ENCODE results near the gene SHMT1. TPM values are rescaled to one million over a fixed set of nuclear protein-coding genes. Genes with fewer than 3 reads are reported as not detected.
"Not testable (repeated sequence)": the region's sequence is repeated elsewhere in the genome, so short reads cannot be mapped to it uniquely, and the experiment has no call there.

The SHMT1 gene
- total RNA-seq, 1 experiment from 2014 or later: 20.7 TPM

DNA sequence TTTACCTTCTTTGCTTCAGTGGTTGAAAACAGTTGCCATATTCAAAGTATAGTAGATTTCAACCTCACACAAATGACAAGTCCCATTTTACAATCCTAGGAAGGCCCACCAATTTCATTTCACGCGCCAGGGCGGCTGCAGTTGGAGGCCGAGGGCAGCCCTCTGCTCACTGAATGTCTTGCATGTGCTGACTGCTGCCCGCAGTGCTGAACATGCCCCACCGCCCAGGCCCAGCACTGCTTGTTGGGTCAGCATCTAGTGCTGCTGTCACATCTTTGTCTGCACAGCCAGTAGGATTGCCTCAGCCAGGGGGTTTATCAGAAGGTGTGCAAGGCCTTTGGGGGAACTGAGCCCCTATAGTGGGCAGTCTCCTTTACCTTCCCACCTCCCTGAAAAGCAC lies 36.8 kb downstream of the SHMT1 start:
- no peak for DNase-seq (ENCODE audit: low read depth)

DNA sequence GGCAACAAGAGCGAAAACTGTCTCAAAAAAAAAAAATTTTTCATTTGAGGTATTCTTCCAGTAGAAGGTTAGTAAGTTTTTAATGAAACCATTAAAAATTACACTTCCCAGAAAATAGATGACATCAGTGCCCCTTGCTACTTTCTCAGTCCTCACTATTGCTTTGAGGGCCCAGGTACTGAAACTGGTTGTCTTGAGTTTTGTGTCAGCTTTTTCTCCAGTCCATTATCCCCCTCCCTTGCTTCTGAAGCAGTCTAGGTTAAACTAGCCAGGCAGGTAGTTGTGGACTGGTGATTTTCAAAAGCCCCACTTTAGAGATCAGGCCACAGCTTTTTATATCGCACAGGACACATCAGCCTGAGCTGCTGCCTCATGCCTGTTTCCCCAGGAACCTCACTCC lies 37.3 kb downstream of the SHMT1 start:
- DNase-seq (ENCODE audit: low read depth): no peak

DNA sequence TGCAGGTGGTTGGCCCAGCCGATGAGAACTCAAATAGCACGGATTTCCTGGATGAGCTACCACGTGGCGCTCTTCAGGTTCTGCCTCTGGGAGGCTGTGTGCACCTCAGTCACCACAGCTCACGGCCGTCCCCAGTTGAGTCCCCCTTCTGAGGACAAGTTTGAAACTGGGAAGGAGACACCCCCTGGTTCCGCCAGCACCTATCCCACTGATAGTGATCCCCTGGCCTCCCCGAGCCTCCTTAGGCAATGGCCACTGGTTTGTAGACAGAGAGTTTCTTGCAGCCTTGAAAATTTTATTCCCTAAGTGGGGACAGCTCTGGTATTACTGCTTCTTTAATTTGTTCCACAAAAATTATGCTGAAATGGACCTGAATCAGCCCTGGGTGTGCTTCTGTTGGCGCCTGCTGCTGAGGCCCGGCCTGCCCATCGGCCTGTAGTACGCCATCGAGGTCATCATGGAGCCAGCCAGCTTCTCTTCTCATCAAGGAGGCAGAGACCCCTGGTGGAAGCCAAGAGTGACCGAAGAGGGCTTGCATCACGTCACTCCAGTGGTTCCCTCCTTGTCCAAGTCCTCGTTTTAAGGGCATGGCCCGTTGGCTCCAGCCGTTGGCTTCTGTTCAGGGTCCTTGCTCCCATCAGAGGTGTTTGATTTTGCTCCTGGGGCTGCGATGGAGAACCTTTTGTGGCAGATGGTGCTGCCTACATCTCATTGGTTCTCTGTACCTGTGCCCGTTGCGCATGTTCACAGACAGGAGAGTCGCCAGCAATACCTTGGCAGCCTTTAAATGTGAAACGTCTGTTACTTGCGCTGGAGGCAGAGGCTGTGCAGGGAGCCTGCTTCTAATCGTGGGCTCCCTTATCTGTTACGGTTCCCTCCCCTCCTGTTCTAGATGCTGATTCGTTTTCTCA lies 39.0 kb downstream of the SHMT1 start:
- DNase-seq (ENCODE audit: low read depth): no peak

DNA sequence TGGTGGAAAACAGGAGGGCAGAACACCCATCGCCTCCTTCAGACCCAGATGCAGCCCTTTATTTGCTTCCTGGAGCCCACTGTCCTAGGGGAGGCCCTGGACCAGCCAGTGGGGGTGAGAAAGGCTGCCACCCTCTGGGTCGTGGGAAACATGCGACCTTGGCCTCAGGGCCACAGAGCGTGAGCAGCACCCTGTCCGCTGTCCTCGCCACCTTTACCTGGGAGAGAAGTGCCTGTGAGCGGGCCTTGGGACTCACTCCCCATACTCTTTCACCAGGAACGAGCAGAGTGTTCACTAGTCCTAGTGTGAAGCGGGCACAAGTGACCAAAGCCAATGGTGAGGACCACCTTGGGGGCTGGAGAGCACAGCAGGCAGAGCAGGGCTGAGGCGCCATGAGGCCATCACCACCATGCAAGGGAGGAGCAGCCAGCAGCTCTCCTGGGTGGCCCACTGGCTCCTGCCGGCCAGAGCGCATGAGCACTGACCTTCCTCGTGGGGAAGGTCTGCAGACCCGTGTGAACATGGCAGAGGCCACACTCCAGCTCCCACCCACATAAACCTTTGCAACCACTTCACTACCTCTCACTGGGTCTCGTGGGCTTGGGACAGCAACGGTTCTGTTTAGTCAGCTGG lies 39.7 kb downstream of the SHMT1 start:
- DNase-seq (ENCODE audit: low read depth): no peak

DNA sequence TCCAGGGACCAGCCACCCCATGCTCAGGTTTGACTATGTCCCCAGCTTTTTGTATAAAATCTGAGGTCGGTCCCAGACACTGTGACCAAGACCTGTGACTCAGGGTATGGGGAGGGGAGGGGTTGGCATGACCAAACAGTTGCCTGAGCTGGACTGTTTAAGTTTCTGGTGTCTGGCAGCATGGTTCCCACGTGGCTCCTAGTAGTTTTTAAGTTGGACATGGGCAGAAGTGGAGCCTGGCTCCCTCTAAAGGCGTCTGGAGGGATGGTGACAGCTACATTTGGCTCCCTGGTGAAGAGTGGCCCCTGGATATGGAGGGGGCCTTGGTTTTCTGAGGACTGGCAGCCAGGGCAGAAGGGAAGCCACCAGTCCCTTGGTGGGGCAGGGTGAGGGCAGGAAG lies 40.3 kb downstream of the SHMT1 start:
- peak; percentile 14 for DNase-seq (ENCODE audit: low read depth)

DNA sequence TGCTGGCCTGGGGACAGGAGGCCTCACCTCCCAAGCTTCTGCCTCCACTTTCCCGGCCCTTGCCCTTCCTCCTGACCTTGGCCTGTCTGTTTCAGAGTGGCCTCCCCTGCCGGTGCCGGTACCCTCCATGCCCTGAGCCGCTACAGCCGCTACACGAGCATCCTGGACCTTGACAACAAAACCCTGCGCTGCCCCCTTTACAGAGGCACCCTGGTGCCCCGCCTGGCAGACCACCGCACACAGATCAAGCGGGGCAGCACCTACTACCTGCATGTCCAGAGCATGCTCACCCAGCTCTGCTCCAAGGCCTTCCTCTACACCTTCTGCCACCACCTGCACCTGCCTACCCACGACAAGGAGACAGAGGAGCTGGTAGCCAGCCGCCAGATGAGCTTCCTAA lies 40.8 kb downstream of the SHMT1 start:
- DNase-seq (ENCODE audit: low read depth): no peak

DNA sequence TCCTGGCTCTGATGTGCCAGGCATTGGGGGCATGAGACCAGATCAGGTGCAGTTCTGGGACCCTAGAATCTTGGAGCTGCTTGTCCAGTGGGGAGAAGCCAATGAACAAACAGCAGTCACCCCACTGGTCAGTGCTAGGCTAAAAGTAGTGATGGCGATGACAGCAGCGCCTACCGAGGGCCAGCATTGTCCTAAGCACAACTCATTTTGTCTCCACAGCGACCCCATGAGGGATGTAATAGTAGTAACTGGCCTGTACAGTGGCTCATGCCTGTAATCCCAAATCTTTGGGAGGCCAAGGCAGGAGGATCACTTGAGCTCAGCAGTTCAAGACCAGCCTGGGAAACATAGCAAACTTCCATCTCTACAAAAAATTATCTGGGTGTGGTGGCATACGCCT lies 42.0 kb downstream of the SHMT1 start:
- no peak for DNase-seq (ENCODE audit: low read depth)

DNA sequence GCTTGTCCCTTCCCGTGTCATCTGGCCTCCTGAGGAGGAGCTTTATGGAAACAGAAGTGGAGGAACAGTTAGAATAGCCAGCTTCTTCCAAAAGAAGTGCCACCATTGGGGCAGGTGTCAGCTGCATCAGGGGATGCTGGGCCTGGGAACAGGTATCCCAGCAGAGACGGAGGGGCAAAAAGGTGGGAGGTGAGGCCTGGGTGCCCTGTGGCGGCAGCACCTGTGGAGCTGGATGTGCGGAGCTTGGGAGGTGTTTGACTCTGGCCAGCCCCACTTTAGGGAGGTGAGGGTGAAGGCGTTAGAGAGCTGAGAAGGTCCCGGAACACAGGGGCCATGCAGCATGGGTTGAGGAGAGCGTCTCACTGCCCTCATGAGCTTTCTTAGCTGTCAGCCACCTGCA lies 43.0 kb downstream of the SHMT1 start:
- no peak for DNase-seq (ENCODE audit: low read depth)

DNA sequence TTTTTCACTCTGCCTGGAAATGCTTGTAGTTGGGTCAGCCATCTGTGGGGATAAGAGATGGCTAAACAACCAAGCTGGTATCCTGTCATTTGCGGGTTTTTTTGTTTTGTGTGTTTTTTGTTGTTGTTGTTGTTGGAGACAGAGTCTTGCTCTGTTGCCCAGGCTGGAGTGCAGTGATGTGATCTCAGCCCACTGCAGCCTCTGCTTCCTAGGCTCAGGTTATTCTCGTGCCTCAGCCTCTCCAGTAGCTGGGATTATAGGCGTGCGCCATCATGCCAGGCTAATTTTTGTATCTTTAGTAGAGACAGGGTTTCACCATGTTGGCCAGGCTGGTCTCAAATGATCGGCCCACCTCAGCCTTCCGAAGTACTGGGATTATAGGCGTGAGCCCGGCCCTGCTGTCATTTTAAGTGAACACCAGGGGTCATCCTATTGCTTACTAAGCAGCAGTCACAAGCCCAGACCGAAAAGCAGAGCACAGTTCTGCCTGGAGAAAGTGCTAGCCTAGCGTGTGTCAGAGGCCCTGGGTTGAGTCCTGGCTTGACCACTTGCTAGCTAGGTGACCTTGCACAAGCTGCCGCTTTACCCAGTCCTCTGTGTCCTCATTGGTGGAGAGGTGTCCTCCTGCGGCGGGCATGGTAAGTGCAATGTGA lies 43.6 kb downstream of the SHMT1 start:
- peak; percentile 29 for DNase-seq (ENCODE audit: low read depth)

DNA sequence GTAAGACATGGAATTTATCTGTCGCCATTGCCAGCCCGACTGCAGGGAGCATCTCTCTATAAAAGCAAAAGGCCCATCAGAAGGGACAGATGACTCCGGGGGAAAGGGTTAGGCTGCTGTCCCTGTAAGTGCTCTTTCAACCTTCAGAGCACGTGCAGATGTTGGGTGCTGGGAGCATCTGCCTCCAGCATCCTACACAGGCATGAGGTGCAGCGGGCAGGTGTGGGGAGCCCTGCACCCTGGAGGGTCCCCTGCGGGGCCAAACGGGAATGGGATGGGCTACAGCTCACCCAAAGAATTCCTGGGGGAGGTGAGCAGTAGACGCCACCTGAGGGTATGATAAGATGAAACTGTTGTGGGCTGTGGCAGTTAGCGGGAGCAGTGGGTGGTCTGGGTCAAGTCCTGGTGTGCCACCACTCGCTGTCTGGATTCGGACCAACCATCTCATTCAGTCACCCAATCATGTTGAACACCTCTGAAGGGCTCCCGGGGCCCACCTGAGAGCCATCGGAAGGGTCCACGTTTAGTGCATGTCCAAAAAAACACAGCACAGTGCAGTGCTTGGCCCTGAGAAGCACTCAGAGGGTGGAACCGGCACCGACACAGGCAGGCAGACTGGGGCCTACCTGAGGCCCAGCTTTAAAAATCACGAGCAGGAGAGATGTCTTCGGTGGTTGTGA lies 44.4 kb downstream of the SHMT1 start:
- DNase-seq (ENCODE audit: low read depth): no peak

DNA sequence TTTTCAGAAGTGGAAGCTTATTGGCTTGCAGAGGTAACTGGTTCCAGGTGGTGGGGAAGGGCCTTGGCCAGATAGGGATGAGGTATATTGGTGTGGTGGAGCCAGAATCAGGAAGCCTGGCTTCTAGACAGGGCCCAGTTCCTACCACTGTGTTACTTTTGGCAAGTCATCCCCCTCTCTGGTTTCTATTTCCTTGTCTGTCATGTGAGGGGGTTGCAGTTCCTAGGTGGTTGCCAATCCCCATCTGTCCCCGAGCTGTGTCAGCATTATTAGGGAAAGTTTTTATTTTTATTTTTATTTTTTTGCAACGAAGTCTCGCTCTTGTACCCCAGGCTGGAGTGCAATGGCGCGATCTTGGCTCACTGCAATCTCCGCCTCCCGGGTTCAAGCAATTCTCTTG lies 45.2 kb downstream of the SHMT1 start:
- no peak for DNase-seq (ENCODE audit: low read depth)

DNA sequence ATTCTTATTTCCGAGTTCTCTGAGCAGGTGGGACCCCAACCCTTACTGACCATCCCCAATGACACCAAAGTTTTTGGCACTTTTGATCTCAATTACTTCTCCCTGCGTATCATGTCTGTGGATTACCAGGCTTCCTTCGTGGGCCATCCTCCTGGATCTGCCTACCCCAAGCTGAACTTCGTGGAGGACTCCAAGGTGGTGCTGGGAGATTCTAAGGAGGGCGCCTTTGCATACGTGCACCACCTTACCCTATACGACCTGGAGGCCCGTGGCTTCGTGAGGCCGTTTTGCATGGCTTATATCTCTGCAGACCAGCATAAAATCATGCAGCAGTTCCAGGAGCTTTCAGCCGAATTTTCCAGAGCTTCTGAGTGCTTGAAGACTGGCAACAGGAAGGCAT lies 47.4 kb downstream of the SHMT1 start:
- no peak for DNase-seq (ENCODE audit: low read depth)

DNA sequence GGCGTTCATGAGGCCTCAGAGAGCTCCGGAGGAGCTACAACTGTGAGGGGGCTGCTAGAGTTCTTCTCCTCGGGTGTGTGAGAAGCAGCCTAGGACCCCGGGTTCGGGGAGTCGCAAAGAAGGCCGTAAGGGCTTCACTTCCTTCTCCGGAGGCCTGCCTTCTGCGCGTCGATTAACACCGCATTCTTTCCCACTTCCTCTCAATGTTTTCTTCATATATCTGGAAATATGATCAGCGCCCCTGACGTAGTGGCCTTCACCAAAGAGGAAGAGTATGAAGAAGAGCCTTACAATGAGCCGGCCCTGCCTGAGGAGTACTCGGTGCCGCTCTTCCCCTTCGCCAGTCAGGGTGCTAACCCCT lies 47.8 kb downstream of the SHMT1 start:
- DNase-seq (ENCODE audit: low read depth): no peak

DNA sequence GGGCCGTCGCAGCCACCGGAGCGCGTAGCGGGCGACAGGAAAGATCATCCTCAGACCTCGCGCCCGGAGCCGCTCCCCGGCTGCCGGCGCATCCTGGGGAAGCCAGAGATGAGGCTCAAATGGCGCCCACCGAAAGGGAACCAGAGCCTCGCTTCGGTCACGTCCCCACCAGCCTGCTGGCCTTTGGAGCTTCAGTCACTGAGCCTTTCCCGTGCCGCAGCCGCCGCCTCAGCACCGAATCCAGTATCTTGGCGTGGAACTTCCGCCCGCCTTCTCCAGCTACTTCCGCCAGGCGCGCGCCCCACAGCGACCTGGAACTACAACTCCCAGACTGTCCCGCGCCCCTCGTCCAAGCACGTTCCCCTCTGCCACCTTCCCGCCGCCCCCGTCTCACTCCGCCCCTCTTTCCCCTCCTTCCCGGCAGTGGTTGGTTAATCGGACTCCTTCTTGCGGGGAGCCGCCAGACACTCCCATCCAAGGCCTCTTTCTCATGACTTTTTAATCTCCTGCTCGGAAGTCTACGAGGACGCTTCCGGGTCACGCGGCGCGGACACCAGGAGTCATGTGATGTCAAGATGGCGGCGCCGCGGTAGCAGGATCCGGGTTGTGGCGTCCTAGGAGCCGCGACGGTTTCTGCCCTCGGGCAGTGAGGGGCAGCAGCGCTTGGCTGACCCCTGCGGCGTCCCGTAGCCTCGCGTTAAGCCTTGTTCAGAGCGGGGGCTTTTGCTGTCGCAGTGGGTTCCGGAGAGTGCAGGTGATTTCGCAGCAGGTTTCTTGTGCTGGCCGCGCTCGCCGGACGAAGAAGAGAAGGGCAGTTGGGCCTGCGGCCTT lies 48.4 kb downstream of the SHMT1 start, which contains the start of the genes SMCR8 and TOP3A:
TSS of gene SMCR8 (plus strand) at position 563 of the 831 bp plus-strand sequence. CDS start 497 bp downstream, outside the sequence.
TSS of gene TOP3A (minus strand) at position 264 of the 831 bp plus-strand sequence. CDS start at position 48, 216 bp downstream.
- peak; percentile 97 for DNase-seq (ENCODE audit: low read depth)

DNA sequence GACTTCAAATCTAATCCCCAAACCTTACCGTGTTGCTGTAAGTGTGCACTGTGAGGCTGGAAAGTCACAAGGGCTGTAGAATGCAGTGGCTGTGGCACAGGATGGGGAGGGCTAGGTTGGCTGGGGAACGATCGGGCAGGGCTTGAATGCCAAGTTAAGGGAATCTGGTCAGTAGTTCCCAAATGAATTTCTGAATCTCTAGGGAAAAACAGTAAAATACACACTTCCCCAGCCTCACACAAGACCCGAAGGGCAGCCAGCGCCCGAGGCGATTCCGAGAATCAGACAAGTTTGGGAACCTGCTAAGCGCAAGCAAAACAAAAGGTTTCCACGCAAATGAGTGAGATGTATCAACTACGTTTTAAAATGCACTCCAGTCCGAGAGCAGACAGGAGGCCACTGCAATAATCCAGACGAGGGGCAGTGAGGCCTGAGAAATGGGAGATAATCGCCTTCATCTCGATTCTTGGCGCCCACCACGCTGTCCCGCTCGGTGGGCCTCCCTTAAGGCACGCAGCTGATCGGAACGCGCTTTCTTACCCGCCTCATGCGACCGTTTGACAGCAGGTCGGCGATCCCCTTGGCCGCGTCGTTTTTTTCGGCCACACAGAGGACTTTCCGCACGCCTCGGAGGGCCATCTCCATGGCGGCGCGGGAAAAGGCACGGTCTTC lies 49.2 kb downstream of the SHMT1 start:
- no peak for DNase-seq (ENCODE audit: low read depth)

DNA sequence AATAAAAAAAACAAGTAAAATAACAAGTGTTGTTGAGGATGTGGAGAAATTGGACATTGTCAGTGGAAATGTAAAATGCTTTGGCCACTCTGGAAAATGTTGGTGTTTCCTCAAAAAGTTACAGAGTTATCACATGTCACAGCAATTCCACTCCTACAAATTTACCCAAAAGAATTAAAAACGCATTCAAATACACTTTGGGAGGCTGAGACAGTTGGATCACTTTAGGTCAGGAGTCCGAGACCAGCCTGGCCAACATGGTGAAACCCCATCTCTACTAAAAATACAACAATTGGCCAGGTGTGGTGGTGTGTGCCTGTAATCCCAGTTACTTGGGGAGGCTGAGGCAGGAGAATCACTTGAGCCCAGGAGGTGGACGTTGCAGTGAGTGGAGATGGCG lies 54.1 kb downstream of the SHMT1 start:
- no peak for DNase-seq (ENCODE audit: low read depth)

DNA sequence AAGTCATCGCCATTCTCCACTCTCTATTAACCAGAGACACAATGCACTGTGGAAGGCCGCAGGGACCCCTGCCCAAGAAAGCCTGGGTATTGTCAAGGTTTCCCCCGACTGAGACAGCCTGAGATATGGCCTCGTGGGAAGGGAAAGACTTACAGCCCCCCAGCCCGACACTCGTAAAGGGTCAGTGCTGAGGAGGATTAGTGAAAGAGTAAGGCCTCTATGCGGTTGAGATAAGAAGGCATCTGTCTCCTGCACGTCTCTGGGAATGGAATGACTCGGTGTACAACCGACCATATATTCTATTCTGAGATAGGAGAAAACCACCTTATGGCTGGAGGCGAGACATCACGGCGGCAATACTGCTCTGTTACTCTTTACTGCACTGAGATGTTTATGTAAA lies 60.1 kb downstream of the SHMT1 start:
- DNase-seq (ENCODE audit: low read depth): not testable (repeated sequence)

DNA sequence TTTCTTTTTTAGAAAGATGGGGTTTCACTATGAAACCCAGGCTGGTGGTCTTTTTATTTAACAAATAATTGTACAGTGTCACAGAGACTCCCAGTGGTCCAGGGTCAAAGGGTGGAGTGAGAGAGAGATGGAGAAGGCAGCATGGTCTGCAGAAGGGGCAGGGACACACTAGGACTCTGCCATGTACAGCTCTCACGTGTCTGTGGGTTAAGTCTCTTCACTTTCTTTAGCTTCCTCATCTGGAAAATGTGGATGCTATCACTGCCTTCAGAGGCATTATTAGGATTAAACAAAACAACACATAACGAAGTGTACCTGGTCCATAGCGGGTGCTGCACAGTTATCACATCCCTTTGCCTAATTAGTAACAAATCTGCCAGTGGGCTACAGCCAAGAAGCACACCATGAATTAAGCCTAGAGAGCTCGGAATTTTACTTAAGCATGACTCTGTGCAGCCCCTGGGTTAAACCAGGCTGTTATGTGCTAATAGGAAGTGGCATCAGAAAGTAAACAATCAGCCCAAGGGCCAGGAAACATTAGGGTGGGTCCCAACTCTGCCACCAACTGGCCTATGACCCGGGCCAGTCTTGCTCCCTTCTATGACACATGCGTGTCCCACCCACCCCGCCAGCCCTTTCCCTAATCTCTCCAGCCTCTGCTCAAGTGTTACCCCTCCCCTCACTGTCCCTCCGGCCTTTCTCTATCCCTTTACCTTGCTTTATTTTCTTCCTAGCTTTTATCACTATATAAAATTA lies 62.4 kb downstream of the SHMT1 start:
- no peak for DNase-seq (ENCODE audit: low read depth)

DNA sequence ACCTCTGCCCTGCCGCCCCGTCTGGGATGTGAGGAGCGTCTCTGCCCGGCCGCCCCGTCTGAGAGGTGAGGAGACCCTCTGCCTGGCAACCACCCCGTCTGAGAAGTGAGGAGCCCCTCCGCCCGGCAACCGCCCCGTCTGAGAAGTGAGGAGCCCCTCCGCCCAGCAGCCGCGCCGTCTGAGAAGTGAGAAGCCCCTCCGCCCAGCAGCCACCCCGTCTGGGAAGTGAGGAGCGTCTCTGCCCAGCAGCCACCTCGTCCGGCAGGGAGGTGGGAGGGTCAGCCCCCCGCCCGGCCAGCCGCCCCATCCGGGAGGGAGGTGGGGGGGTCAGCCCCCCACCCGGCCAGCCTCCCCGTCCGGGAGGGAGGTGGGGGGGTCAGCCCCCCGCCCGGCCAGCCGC lies 65.3 kb downstream of the SHMT1 start:
- DNase-seq (ENCODE audit: low read depth): not testable (repeated sequence)

All from HT1080 (cell line).